IMR-90 (cell line): ENCODE data around the gene TMEM92. TPM values are rescaled to one million over a fixed set of nuclear protein-coding genes. Genes with fewer than 3 reads are reported as not detected.

Experiments used
- ATAC-seq: fragments of 200-7000 bp; cut with Tn5 transposase; 2 replicates; pipeline ENCODE4 v1.9.1; 2020; ENCODE audit warnings: low read depth, mild to moderate bottlenecking, moderate library complexity
- BruUV-seq: library from RNA; stranded (reverse); fragments of 400-500 nt; replicated peaks from 2 replicates; lab custom pipeline; 2021; lab: Mats Ljungman, UMichigan
- CTCF ChIA-PET: fragments of 300-600 bp; formaldehyde crosslinking; extraction: SDS; loops from one replicate; lab custom pipeline; 2021; ENCODE audit warnings: antibody characterized with exemption; lab: Yijun Ruan, JAX
- POLR2A ChIA-PET: fragments of 300-600 bp; sonication (Branson Sonifier 250); formaldehyde crosslinking; loops from one replicate; lab custom pipeline; 2022; ENCODE audit warnings: antibody characterized with exemption; ENCODE audit not compliant: unreplicated experiment; lab: Charles Lee
- DNase-seq: peaks from one replicate; pipeline ENCODE4 v3.0.0; 2013
- H2AFZ ChIP-seq: replicated peaks from 2 replicates; pipeline ENCODE3; 2013; ENCODE audit warnings: low read length, mild to moderate bottlenecking; ENCODE audit not compliant: poor library complexity
- H2AK5ac ChIP-seq: 2 replicates; pipeline ENCODE4 v1.6.1; 2013; ENCODE audit warnings: low read depth, low read length, inconsistent platforms
- H2AK9ac ChIP-seq: replicated peaks from 2 replicates; pipeline ENCODE3; 2013; ENCODE audit warnings: mild to moderate bottlenecking, low read depth, low read length, moderate library complexity; ENCODE audit not compliant: poor library complexity
- H2BK120ac ChIP-seq: 2 replicates; pipeline ENCODE4 v1.6.1; 2013; ENCODE audit warnings: low read depth, low read length, inconsistent platforms
- H2BK15ac ChIP-seq: 3 replicates; pipeline ENCODE4 v1.6.1; 2013; ENCODE audit warnings: low read depth, low read length, inconsistent platforms
- H2BK20ac ChIP-seq: 2 replicates; pipeline ENCODE4 v1.6.1; 2013; ENCODE audit warnings: low read depth, mild to moderate bottlenecking, inconsistent platforms, low read length, moderate library complexity
- H2BK5ac ChIP-seq: 2 replicates; pipeline ENCODE4 v1.6.1; 2013; ENCODE audit warnings: mild to moderate bottlenecking, low read depth, low read length, inconsistent platforms; ENCODE audit not compliant: poor library complexity, severe bottlenecking
- H3K14ac ChIP-seq: replicated peaks from 2 replicates; pipeline ENCODE4 v1.6.1; 2013; ENCODE audit warnings: low read depth, low read length, inconsistent platforms
- H3K18ac ChIP-seq: 2 replicates; pipeline ENCODE4 v1.6.1; 2013; ENCODE audit warnings: low read depth, low read length, control low read depth
- H3K23ac ChIP-seq: 2 replicates; pipeline ENCODE4 v1.6.1; 2013; ENCODE audit warnings: low read depth, low read length, inconsistent platforms
- H3K27ac ChIP-seq: 2 replicates; pipeline ENCODE4 v1.5.1; 2013; ENCODE audit warnings: mild to moderate bottlenecking, control low read depth, low read length; ENCODE audit not compliant: insufficient read depth
- H3K27me3 ChIP-seq: 2 replicates; pipeline ENCODE4 v1.6.1; 2013; ENCODE audit warnings: low read length; ENCODE audit not compliant: control insufficient read depth, insufficient read depth
- H3K36me3 ChIP-seq: 2 replicates; pipeline ENCODE4 v1.6.1; 2013; ENCODE audit warnings: low read length, mixed read lengths; ENCODE audit not compliant: control insufficient read depth, insufficient read depth
- H3K4ac ChIP-seq: 2 replicates; pipeline ENCODE4 v1.6.1; 2013; ENCODE audit warnings: low read depth, low read length, inconsistent platforms
- H3K4me1 ChIP-seq: 2 replicates; pipeline ENCODE4 v1.6.1; 2013; ENCODE audit warnings: low read length, mixed read lengths; ENCODE audit not compliant: control insufficient read depth, insufficient read depth
- H3K4me2 ChIP-seq: 2 replicates; pipeline ENCODE4 v1.6.1; 2013; ENCODE audit warnings: low read depth, mild to moderate bottlenecking, control low read depth, low read length, moderate library complexity
- H3K4me3 ChIP-seq: 2 replicates; pipeline ENCODE4 v1.5.1; 2013; ENCODE audit warnings: low read depth, mild to moderate bottlenecking, control low read depth, low read length, moderate library complexity; ENCODE audit not compliant: insufficient read depth
- H3K56ac ChIP-seq: 2 replicates; pipeline ENCODE4 v1.6.1; 2013; ENCODE audit warnings: low read length, inconsistent platforms; ENCODE audit not compliant: insufficient read depth; ENCODE audit errors: extremely low read depth
- H3K79me1 ChIP-seq, 2 experiments: 2 replicates each; pipeline ENCODE4 v1.6.1; 2013; ENCODE audit warnings: low read length in 2 of 2, inconsistent platforms in 1 of 2, low read depth in 1 of 2
- H3K9ac ChIP-seq: 2 replicates; pipeline ENCODE4 v1.6.1; 2013; ENCODE audit warnings: low read depth, low read length, control low read depth
- H3K9me1 ChIP-seq: 2 replicates; pipeline ENCODE4 v1.6.1; 2013; ENCODE audit warnings: low read length, inconsistent platforms; ENCODE audit not compliant: insufficient read depth
- H3K9me3 ChIP-seq: 2 replicates; pipeline ENCODE4 v1.6.1; 2013; ENCODE audit warnings: low read length; ENCODE audit not compliant: control insufficient read depth, insufficient read depth
- H4K20me1 ChIP-seq: 2 replicates; pipeline ENCODE4 v1.6.1; 2013; ENCODE audit warnings: low read length, inconsistent platforms; ENCODE audit not compliant: insufficient read depth
- H4K5ac ChIP-seq: 2 replicates; pipeline ENCODE4 v1.6.1; 2013; ENCODE audit warnings: mild to moderate bottlenecking, low read depth, low read length, control low read depth
- H4K8ac ChIP-seq, 2 experiments: 2 replicates each; pipeline ENCODE4 v1.6.1; 2013; ENCODE audit warnings: low read depth in 2 of 2, low read length in 2 of 2, control low read depth in 1 of 2, inconsistent platforms in 1 of 2
- H4K91ac ChIP-seq: 2 replicates; pipeline ENCODE4 v1.6.1; 2013; ENCODE audit warnings: low read depth, low read length, inconsistent platforms; ENCODE audit not compliant: insufficient read depth
- BHLHE40 ChIP-seq: fragments of 150-350 bp; IDR thresholded peaks from 2 replicates; pipeline ENCODE4 v1.6.1; 2016; ENCODE audit warnings: mild to moderate bottlenecking, low read depth, low read length
- CEBPB ChIP-seq: IDR thresholded peaks from 2 replicates; pipeline ENCODE4 v1.6.1; 2012; ENCODE audit warnings: low read depth, low read length, improper control_type of control experiment
- WGBS, 2 experiments: methylation state at CpG; one replicate each; pipeline versions ENCODE4 v1.1.5 to v1.1.7; 2013; ENCODE audit warnings: missing lambda C conversion rate in 2 of 2; ENCODE audit not compliant: insufficient read length in 1 of 2; ENCODE audit errors: extremely low coverage in 2 of 2; 5-methylcytosine and 5-hydroxymethylcytosine counted together
- dilution Hi-C: fragments of 300-500 bp; cut with HindIII; formaldehyde crosslinking; loops from one replicate; pipeline ENCODE4 v1.14.3; 2018; ENCODE audit warnings: low sequenced_read_pairs; ENCODE audit not compliant: unreplicated experiment
- in situ Hi-C: fragments of 300-500 bp; cut with MboI; formaldehyde crosslinking; loops from 3 replicates; pipeline ENCODE4 v1.14.3; 2019; ENCODE audit warnings: low sequenced_read_pairs, inconsistent platforms, mixed read lengths
- intact Hi-C: fragments of 100-400 bp; cut with micrococcal nuclease; formaldehyde crosslinking; loops from 2 replicates; pipeline ENCODE4 v1.10.0; 2022
- polyA plus RNA-seq, 3 experiments: library from polyadenylated mRNA; depleted of rRNA; stranded (reverse); fragments of >200 nt; gene quantifications; 2 replicates each; pipeline ENCODE4 v1.2.3, GENCODE V29; 2012; ENCODE audit warnings: low replicate concordance in 1 of 3
- total RNA-seq: library from RNA; depleted of rRNA; stranded (reverse); fragments of >200 nt; gene quantifications from 2 replicates; pipeline ENCODE4 v1.2.3, GENCODE V29; 2012

The TMEM92 gene
- total and polyA plus RNA-seq, 2 of the 4 experiments (the other 2 are of a cell fraction), result 0.18 to 1.7 TPM

DNA sequence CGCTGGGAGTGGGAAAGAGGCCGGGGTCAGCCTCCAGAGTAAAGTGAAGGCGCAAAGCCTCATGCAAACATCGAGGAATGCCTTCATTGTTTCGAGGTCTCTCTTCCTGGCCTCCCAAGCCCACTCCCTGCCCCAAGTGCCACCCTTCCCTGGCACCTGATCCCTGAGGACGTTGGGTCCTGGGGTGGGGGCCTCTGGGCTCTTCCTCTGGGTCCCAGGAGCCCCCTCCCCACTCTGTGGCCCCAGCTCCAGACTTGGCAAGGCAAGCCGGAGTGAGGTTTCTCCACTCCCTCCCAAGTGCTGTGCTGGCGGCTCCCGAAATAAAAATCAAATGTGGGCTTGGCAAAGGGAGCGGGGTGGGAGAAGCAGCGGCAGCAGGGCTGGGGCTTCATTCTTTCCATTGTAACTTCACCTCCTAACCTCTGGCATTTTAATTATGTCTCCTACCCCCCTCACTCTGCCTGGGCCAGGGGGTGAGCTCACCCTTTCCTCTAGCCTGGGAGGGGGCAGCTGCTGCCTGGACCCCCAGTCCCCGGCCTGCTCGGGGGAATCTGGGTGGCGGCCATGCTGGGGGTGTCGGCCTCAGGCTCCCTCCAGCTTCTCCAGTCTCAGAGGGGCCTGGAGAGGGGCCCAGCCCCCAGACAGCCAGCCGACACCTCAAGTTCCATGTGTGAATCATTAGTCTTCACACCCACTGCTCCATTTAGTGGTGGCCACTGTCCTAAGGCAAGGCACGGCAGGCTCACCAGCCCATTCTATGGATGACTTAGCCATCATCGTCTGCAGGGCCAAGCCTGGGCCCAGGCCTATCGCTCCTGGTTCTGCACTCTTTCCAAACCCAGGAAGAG, 14.6 kb upstream of the TMEM92 start (continued):
- TF ChIP-seq BHLHE40, result no peak

DNA sequence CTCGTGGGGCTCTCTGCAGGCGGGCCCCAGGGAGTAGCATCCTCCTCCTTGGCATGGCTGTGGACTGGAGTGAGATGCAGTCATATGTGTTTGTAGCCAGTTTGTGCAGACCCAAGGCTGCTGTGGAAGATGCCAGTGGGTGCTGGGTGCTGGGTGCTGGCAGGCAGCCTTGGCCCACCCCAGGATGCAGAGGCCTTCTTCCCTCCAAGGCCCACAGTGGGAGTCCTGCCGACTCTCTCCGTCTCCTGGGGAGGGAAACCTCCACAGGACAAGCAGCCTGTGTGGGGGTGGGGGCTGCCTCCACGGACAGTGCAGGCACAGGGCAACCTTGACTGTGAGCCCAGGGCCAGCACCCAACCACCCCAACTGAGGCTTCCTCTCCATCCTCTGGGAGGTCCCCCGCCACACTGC, 13.8 kb upstream of the TMEM92 start:
- Histone ChIP-seq H2BK5ac (no peak overlapping the region), H4K8ac (no peak overlapping the region), H3K56ac (no peak overlapping the region), H3K9me1 (peaks cover 13% of the 10 kb centered on the region), H3K36me3 (no peaks in the 10 kb centered on the region), H4K20me1 (no peaks in the 10 kb centered on the region), H2BK120ac (no peak overlapping the region), H3K4ac (peak overlapping the region; percentile 43), H3K4me3 (no peak overlapping the region), H2BK20ac (no peak overlapping the region), H4K5ac (no peak overlapping the region), H3K79me1 (peaks cover under 1 to 17% of the 10 kb centered on the region in 2 experiments; a peak in 3 of 4 replicates), H2AK9ac (peak overlapping the region; percentile 55), H3K4me1 (peaks cover 23% of the 10 kb centered on the region), H3K23ac (no peak overlapping the region), H3K9ac (no peak overlapping the region), H3K27ac (no peak overlapping the region), H3K4me2 (no peak overlapping the region), H3K27me3 (no peaks in the 10 kb centered on the region), H3K9me3 (no peaks in the 10 kb centered on the region), H3K18ac (no peak overlapping the region; the same call in 1 of the 2 replicates), H2BK15ac (no peak overlapping the region), H4K91ac (no peak overlapping the region), H3K14ac (0 out of 2 replicates have a peak overlapping the region, but pooled peaks have one; percentile 1), H2AK5ac (0 out of 2 replicates have a peak overlapping the region, but pooled peaks have one; percentile 24), H2AFZ (no peak overlapping the region)
- no peak for TF ChIP-seq CEBPB
- 100% methylated on average over 3 of the region's 6 CpGs; no CpG with 5 or more reads in 1 of the 2 experiments for WGBS, 2 experiments
- DNase-seq (no peak), ATAC-seq (no peak)
- no TSS peak for BruUV-seq
- dilution Hi-C loops, result no loop called here
- ChIA-PET POLR2A (no interaction called here), CTCF (no interaction called here)
- intact Hi-C loops, result no loop called here
- in situ Hi-C loops, result no loop called here
